Activated gamma-delta T cell treated with Interleukin-2 at 50 U/mL for 16 hours (primary cell): Measurements from ENCODE around the gene GANC.
A peak's percentile ranks its signal among the peaks of the same experiment; 100 is the strongest.

ENCODE experiments used
- DNase-seq: peaks from one replicate; pipeline ENCODE4 v3.0.0-alpha.2; 2020

GANC gene

GRCh38 chr15:42385206-42385979 lies 112.4 kb downstream of the GANC start:
- no peak for DNase-seq

GRCh38 chr15:42385980-42386700 lies 113.1 kb downstream of the GANC start:
- no peak for DNase-seq

GRCh38 chr15:42387603-42388002 lies 114.6 kb downstream of the GANC start:
- DNase-seq: no peak

GRCh38 chr15:42392309-42393024 lies 119.5 kb downstream of the GANC start:
- DNase-seq: no peak

GRCh38 chr15:42394106-42394505 lies 121.1 kb downstream of the GANC start:
- DNase-seq: no peak

- no peak for DNase-seq
Measured at GRCh38 chr15:42395838-42396237, 122.8 kb downstream of the GANC start.

GRCh38 chr15:42401544-42402454 lies 128.8 kb downstream of the GANC start:
- peak; percentile 11 for DNase-seq

- no peak for DNase-seq
Measured at GRCh38 chr15:42402455-42403205, 129.6 kb downstream of the GANC start.

GRCh38 chr15:42403389-42403788 lies 130.4 kb downstream of the GANC start:
- DNase-seq: no peak

- DNase-seq: no peak
Measured at GRCh38 chr15:42404461-42405235, 131.6 kb downstream of the GANC start.

GRCh38 chr15:42405863-42406482 lies 133.0 kb downstream of the GANC start:
- DNase-seq: no peak
